Astrocyte (in vitro differentiated cells and primary cell): ENCODE measurements around the gene TANGO6. TPM values are rescaled to one million over a fixed set of nuclear protein-coding genes. Genes with fewer than 3 reads are reported as not detected.

Experiments
- DNase-seq: peaks from one replicate; pipeline ENCODE4 v3.0.0-alpha.2; 2010; ENCODE audit warnings: low read depth
- FAIRE-seq: peaks from 2 replicates; lab custom pipeline; 2011; peaks lifted over from hg19 to GRCh38; lab: Jason Lieb, UNC
- H2AFZ ChIP-seq: 2 replicates; pipeline ENCODE4 v1.6.0; 2012; ENCODE audit warnings: low read depth, low read length, inconsistent platforms
- H3K27ac ChIP-seq: 2 replicates; pipeline ENCODE4 v1.5.1; 2011; ENCODE audit warnings: low read depth, low read length, inconsistent platforms
- H3K27me3 ChIP-seq: 2 replicates; pipeline ENCODE4 v1.6.0; 2011; ENCODE audit warnings: low read length, inconsistent platforms; ENCODE audit not compliant: insufficient read depth
- H3K36me3 ChIP-seq: 2 replicates; pipeline ENCODE4 v1.5.1; 2011; ENCODE audit warnings: low read length, inconsistent platforms; ENCODE audit not compliant: insufficient read depth
- H3K4me1 ChIP-seq: 2 replicates; pipeline ENCODE4 v1.5.1; 2011; ENCODE audit warnings: low read length, inconsistent platforms; ENCODE audit not compliant: insufficient read depth
- H3K4me2 ChIP-seq: 2 replicates; pipeline ENCODE4 v1.6.0; 2012; ENCODE audit warnings: low read length, inconsistent platforms
- H3K4me3 ChIP-seq: 2 replicates; pipeline ENCODE4 v1.5.1; 2011; ENCODE audit warnings: low read depth, mild to moderate bottlenecking, low read length, inconsistent platforms; ENCODE audit not compliant: insufficient read depth
- H3K79me2 ChIP-seq: 2 replicates; pipeline ENCODE4 v1.6.0; 2012; ENCODE audit warnings: mild to moderate bottlenecking, low read length, inconsistent platforms; ENCODE audit not compliant: insufficient read depth
- H3K9ac ChIP-seq: 2 replicates; pipeline ENCODE4 v1.6.0; 2012; ENCODE audit warnings: mild to moderate bottlenecking, low read length, inconsistent platforms
- H3K9me3 ChIP-seq: 2 replicates; pipeline ENCODE4 v1.5.1; 2012; ENCODE audit warnings: low read depth, mild to moderate bottlenecking, low read length, inconsistent platforms; ENCODE audit not compliant: insufficient read depth
- H4K20me1 ChIP-seq: 2 replicates; pipeline ENCODE4 v1.6.0; 2012; ENCODE audit warnings: low read length, inconsistent platforms; ENCODE audit not compliant: insufficient read depth
- H3K27ac Mint-ChIP-seq: one replicate; pipeline ENCODE4 v1.8.0; 2021; ENCODE audit warnings: mild to moderate bottlenecking, mixed read lengths; ENCODE audit not compliant: unreplicated experiment
- H3K27me3 Mint-ChIP-seq: one replicate; pipeline ENCODE4 v1.8.0; 2021; ENCODE audit warnings: low read depth, mixed read lengths; ENCODE audit not compliant: unreplicated experiment
- H3K36me3 Mint-ChIP-seq: one replicate; pipeline ENCODE4 v1.8.0; 2021; ENCODE audit warnings: low read depth, mixed read lengths; ENCODE audit not compliant: unreplicated experiment
- H3K4me1 Mint-ChIP-seq: one replicate; pipeline ENCODE4 v1.8.0; 2021; ENCODE audit warnings: low read depth, mixed read lengths; ENCODE audit not compliant: unreplicated experiment
- H3K4me3 Mint-ChIP-seq: one replicate; pipeline ENCODE4 v1.8.0; 2021; ENCODE audit warnings: mild to moderate bottlenecking, moderate library complexity, mixed read lengths; ENCODE audit not compliant: unreplicated experiment
- H3K9me3 Mint-ChIP-seq: one replicate; pipeline ENCODE4 v1.8.0; 2021; ENCODE audit warnings: mild to moderate bottlenecking, mixed read lengths; ENCODE audit not compliant: unreplicated experiment
- EZH2 ChIP-seq: IDR thresholded peaks from 2 replicates; pipeline ENCODE4 v1.6.1; 2012; ENCODE audit warnings: mild to moderate bottlenecking, low read length, inconsistent platforms; ENCODE audit not compliant: insufficient read depth
- total RNA-seq: library from RNA; stranded (reverse); gene quantifications from 2 replicates; pipeline ENCODE4 v1.2.1, GENCODE V29; 2021
- TF ChIP-seq, protein P1 (sequence below): IDR thresholded peaks from 2 replicates; pipeline ENCODE4 v1.5.1; 2011; ENCODE audit warnings: low read depth, mild to moderate bottlenecking, inconsistent platforms, low read length, moderate library complexity; ENCODE audit not compliant: insufficient read depth

Gene TANGO6
- total RNA-seq, 1 donor from 2014 or later = 15.8 TPM

- H2AFZ ChIP-seq = no peak overlapping the region
- H3K27me3 Mint-ChIP-seq = no peaks in the 10 kb centered on the region
- H4K20me1 ChIP-seq = no peaks in the 10 kb centered on the region
- H3K4me3 ChIP-seq = no peak overlapping the region
- no peak overlapping the region for H3K27ac ChIP-seq
- peaks cover 2% of the 10 kb centered on the region for H3K36me3 Mint-ChIP-seq
- H3K36me3 ChIP-seq = peaks cover 2% of the 10 kb centered on the region
- peak overlapping the region; percentile 21 for H3K4me2 ChIP-seq
- H3K27me3 ChIP-seq = no peaks in the 10 kb centered on the region
- TF ChIP-seq EZH2 = no peak
- TF ChIP-seq, protein P1, sequence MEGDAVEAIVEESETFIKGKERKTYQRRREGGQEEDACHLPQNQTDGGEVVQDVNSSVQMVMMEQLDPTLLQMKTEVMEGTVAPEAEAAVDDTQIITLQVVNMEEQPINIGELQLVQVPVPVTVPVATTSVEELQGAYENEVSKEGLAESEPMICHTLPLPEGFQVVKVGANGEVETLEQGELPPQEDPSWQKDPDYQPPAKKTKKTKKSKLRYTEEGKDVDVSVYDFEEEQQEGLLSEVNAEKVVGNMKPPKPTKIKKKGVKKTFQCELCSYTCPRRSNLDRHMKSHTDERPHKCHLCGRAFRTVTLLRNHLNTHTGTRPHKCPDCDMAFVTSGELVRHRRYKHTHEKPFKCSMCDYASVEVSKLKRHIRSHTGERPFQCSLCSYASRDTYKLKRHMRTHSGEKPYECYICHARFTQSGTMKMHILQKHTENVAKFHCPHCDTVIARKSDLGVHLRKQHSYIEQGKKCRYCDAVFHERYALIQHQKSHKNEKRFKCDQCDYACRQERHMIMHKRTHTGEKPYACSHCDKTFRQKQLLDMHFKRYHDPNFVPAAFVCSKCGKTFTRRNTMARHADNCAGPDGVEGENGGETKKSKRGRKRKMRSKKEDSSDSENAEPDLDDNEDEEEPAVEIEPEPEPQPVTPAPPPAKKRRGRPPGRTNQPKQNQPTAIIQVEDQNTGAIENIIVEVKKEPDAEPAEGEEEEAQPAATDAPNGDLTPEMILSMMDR = no peak
- H3K4me1 Mint-ChIP-seq = peaks cover 9% of the 10 kb centered on the region
- H3K9me3 ChIP-seq = no peaks in the 10 kb centered on the region
- H3K79me2 ChIP-seq = no peaks in the 10 kb centered on the region
- DNase-seq (peak; percentile 68), FAIRE-seq (no peak)
- H3K9ac ChIP-seq = no peak overlapping the region
- H3K27ac Mint-ChIP-seq = no peak overlapping the region
- H3K4me3 Mint-ChIP-seq = no peak overlapping the region
- H3K4me1 ChIP-seq = peaks cover 6% of the 10 kb centered on the region
- peaks cover 4% of the 10 kb centered on the region for H3K9me3 Mint-ChIP-seq
Measured at GRCh38 chr16:69084289-69084688, 241.0 kb downstream of the TANGO6 start.

DNA sequence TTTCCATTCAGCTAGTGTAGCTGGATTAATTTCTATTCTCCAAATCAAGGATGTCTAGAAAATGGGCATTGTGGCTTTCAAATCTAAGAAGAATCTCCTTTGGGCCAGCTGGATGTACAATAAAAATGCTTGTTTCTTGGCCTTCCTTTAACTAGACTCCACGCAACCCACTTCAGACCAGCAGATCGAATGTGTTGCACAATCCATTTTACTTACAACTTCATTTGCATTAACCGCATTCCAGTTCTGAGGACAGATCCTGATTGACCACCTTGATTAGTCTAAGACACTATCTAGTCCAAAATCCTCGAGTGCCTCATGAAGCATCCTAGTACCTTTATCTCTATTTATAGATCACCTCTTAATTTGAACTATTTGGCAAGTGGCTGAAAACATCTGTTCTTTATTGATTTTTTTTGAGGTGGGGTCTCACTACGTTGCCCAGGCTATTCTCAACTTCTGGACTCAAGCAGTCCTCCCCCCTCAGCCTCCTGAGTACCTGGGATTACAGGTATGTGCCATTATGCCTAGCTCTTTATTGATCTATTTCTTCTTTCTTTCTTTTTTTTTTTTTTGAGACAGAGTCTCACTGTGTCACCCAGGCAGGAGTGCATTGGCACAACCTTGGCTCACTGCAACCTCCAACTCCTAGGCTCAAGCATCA lies 241.8 kb downstream of the TANGO6 start:
- Mint-ChIP-seq H3K36me3 (peaks cover 2% of the 10 kb centered on the region), H3K4me1 (peaks cover 13% of the 10 kb centered on the region), H3K27me3 (no peaks in the 10 kb centered on the region), H3K4me3 (no peak overlapping the region), H3K27ac (no peak overlapping the region), H3K9me3 (peaks cover 3% of the 10 kb centered on the region)
- Histone ChIP-seq H3K36me3 (peaks cover 2% of the 10 kb centered on the region), H3K4me1 (peaks cover 12% of the 10 kb centered on the region), H3K9me3 (no peaks in the 10 kb centered on the region), H3K79me2 (no peaks in the 10 kb centered on the region), H3K4me3 (no peak overlapping the region), H2AFZ (no peak overlapping the region), H4K20me1 (no peaks in the 10 kb centered on the region), H3K9ac (no peak overlapping the region), H3K27me3 (no peaks in the 10 kb centered on the region), H3K27ac (no peak overlapping the region), H3K4me2 (no peak overlapping the region)
- no peak for DNase-seq
- no peak for TF ChIP-seq EZH2
- FAIRE-seq = no peak

- no peak for DNase-seq
- no peak overlapping the region for H3K27ac ChIP-seq
- H3K4me2 ChIP-seq = no peak overlapping the region
- peaks cover 12% of the 10 kb centered on the region for H3K4me1 ChIP-seq
- Mint-ChIP-seq H3K27me3 (no peaks in the 10 kb centered on the region), H3K9me3 (peaks cover 3% of the 10 kb centered on the region), H3K4me3 (no peak overlapping the region), H3K4me1 (peaks cover 13% of the 10 kb centered on the region), H3K27ac (no peak overlapping the region), H3K36me3 (peaks cover 2% of the 10 kb centered on the region)
- peaks cover 2% of the 10 kb centered on the region for H3K36me3 ChIP-seq
- TF ChIP-seq, protein P1 = no peak
- no peak for TF ChIP-seq EZH2
- H3K4me3 ChIP-seq = no peak overlapping the region
- H2AFZ ChIP-seq = no peak overlapping the region
- H3K27me3 ChIP-seq = no peaks in the 10 kb centered on the region
- H3K9ac ChIP-seq = no peak overlapping the region
- H3K9me3 ChIP-seq = no peaks in the 10 kb centered on the region
- no peak for FAIRE-seq
- no peaks in the 10 kb centered on the region for H4K20me1 ChIP-seq
- H3K79me2 ChIP-seq = no peaks in the 10 kb centered on the region
Measured at GRCh38 chr16:69087161-69087581, 243.8 kb downstream of the TANGO6 start.
